SK-N-SH treated with all-trans-retinoic acid at 6 μM for 48 hours (cell line): ENCODE measurements around the gene HAPLN3.

Experiments
- ATAC-seq: fragments of 200-7000 bp; cut with Tn5 transposase; 3 replicates; pipeline ENCODE4 v1.9.1; 2020; ENCODE audit warnings: mild to moderate bottlenecking, moderate library complexity
- BACH2 ChIP-seq: fragments of 250-450 bp; sonication (Bioruptor Pico); IDR thresholded peaks from 2 replicates; pipeline ENCODE4 v1.9.0; 2021; ENCODE audit warnings: mild to moderate bottlenecking, borderline replicate concordance
- CSRNP3 ChIP-seq: fragments of 250-450 bp; sonication (Bioruptor Pico); IDR thresholded peaks from 2 replicates; pipeline ENCODE4 v1.5.1; 2021; ENCODE audit warnings: mild to moderate bottlenecking, moderate library complexity
- GLIS3 ChIP-seq: fragments of 250-450 bp; sonication (Bioruptor Pico); IDR thresholded peaks from 2 replicates; pipeline ENCODE4 v1.5.0; 2020; ENCODE audit warnings: mild to moderate bottlenecking, moderate library complexity
- ISL1 ChIP-seq: fragments of 250-450 bp; sonication (Bioruptor Pico); IDR thresholded peaks from 2 replicates; pipeline ENCODE4 v2.1.2; 2022; ENCODE audit warnings: mild to moderate bottlenecking, moderate library complexity
- OSR1 ChIP-seq: fragments of 250-450 bp; sonication (Bioruptor Pico); IDR thresholded peaks from 2 replicates; pipeline ENCODE4 v1.8.0; 2022; ENCODE audit warnings: moderate library complexity, mild to moderate bottlenecking, inconsistent platforms
- PPARA ChIP-seq: fragments of 250-450 bp; sonication (Bioruptor Pico); IDR thresholded peaks from 2 replicates; pipeline ENCODE4 v1.5.0; 2020; ENCODE audit warnings: mild to moderate bottlenecking, borderline replicate concordance
- RARB ChIP-seq: fragments of 250-450 bp; sonication (Bioruptor Pico); IDR thresholded peaks from 2 replicates; pipeline ENCODE4 v1.8.0; 2021; ENCODE audit warnings: mild to moderate bottlenecking, moderate library complexity
- SNAI2 ChIP-seq: fragments of 250-450 bp; sonication (Bioruptor Pico); IDR thresholded peaks from 2 replicates; pipeline ENCODE4 v1.5.0; 2020; ENCODE audit warnings: mild to moderate bottlenecking, moderate library complexity
- TCF4 ChIP-seq: fragments of 250-450 bp; sonication (Bioruptor Pico); IDR thresholded peaks from 2 replicates; pipeline ENCODE4 v1.8.0; 2021; ENCODE audit warnings: mild to moderate bottlenecking, moderate library complexity, borderline replicate concordance
- TOX ChIP-seq: fragments of 250-450 bp; sonication (Bioruptor Pico); IDR thresholded peaks from 2 replicates; pipeline ENCODE4 v1.8.0; 2021; ENCODE audit warnings: mild to moderate bottlenecking, moderate library complexity, borderline replicate concordance
- TSHZ2 ChIP-seq: fragments of 250-450 bp; sonication (Bioruptor Pico); IDR thresholded peaks from 2 replicates; pipeline ENCODE4 v1.5.0; 2020; ENCODE audit warnings: mild to moderate bottlenecking, moderate library complexity
- ZC3H10 ChIP-seq: fragments of 250-450 bp; sonication (Bioruptor Pico); IDR thresholded peaks from 2 replicates; pipeline ENCODE4 v1.5.1; 2021; ENCODE audit warnings: mild to moderate bottlenecking, moderate library complexity
- ZFP3 ChIP-seq: fragments of 250-450 bp; sonication (Bioruptor Pico); IDR thresholded peaks from 2 replicates; pipeline ENCODE4 v1.5.0; 2020; ENCODE audit warnings: mild to moderate bottlenecking, moderate library complexity
- ZNF70 ChIP-seq: fragments of 450-650 bp; formaldehyde crosslinking; IDR thresholded peaks from 2 replicates; pipeline ENCODE4 v1.5.0; 2020; ENCODE audit warnings: mild to moderate bottlenecking, moderate library complexity
- ZNF8 ChIP-seq: fragments of 450-650 bp; formaldehyde crosslinking; IDR thresholded peaks from 2 replicates; pipeline ENCODE4 v1.5.0; 2020; ENCODE audit warnings: mild to moderate bottlenecking, moderate library complexity
- TF ChIP-seq, protein P1 (sequence below): fragments of 250-450 bp; sonication (Bioruptor Pico); IDR thresholded peaks from 2 replicates; pipeline ENCODE4 v1.8.0; 2020; ENCODE audit warnings: mild to moderate bottlenecking, moderate library complexity, borderline replicate concordance
- TF ChIP-seq, protein P2 (sequence below): fragments of 250-450 bp; sonication (Bioruptor Pico); IDR thresholded peaks from 2 replicates; pipeline ENCODE4 v1.5.1; 2020; ENCODE audit warnings: low read depth, mild to moderate bottlenecking, moderate library complexity

The HAPLN3 gene

DNA sequence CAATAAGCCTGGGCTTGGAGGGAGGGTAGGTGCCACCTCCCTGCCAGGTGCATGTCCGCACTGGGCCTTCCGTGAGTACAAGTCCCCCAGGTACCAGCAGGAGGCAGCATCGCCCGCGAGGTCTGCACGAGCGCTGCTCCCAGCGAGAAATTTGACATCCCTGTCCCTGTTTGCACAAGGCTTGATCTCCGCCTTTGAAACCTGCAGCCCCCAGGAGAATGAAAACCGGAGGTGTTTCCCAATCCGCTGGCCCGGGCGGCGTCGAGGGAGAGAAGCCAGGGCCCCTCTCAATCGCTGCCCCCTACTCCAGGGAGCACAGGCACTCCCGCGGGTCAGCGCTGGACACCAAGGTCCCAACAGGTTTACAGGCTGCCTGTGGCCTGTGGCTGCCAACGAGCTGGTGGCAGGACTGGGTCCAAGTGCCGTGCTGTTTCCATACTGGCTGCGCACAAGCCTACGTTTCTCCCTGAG, 961 bp downstream of the HAPLN3 start:
- ATAC-seq: peak; percentile 60
- TF ChIP-seq ZC3H10 (CRISPR knock-in tag): no peak
- TF ChIP-seq TCF4 (CRISPR knock-in tag): no peak
- TF ChIP-seq TSHZ2: no peak
- TF ChIP-seq BACH2 (CRISPR knock-in tag): no peak
- no peak for TF ChIP-seq CSRNP3 (CRISPR knock-in tag)
- no peak for TF ChIP-seq GLIS3 (CRISPR knock-in tag)
- no peak for TF ChIP-seq OSR1 (CRISPR knock-in tag)
- TF ChIP-seq, protein P1, sequence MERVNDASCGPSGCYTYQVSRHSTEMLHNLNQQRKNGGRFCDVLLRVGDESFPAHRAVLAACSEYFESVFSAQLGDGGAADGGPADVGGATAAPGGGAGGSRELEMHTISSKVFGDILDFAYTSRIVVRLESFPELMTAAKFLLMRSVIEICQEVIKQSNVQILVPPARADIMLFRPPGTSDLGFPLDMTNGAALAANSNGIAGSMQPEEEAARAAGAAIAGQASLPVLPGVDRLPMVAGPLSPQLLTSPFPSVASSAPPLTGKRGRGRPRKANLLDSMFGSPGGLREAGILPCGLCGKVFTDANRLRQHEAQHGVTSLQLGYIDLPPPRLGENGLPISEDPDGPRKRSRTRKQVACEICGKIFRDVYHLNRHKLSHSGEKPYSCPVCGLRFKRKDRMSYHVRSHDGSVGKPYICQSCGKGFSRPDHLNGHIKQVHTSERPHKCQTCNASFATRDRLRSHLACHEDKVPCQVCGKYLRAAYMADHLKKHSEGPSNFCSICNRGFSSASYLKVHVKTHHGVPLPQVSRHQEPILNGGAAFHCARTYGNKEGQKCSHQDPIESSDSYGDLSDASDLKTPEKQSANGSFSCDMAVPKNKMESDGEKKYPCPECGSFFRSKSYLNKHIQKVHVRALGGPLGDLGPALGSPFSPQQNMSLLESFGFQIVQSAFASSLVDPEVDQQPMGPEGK (CRISPR knock-in tag): no peak
- no peak for TF ChIP-seq ZNF70 (CRISPR knock-in tag)
- TF ChIP-seq ZFP3 (CRISPR knock-in tag): no peak
- TF ChIP-seq, protein P2, sequence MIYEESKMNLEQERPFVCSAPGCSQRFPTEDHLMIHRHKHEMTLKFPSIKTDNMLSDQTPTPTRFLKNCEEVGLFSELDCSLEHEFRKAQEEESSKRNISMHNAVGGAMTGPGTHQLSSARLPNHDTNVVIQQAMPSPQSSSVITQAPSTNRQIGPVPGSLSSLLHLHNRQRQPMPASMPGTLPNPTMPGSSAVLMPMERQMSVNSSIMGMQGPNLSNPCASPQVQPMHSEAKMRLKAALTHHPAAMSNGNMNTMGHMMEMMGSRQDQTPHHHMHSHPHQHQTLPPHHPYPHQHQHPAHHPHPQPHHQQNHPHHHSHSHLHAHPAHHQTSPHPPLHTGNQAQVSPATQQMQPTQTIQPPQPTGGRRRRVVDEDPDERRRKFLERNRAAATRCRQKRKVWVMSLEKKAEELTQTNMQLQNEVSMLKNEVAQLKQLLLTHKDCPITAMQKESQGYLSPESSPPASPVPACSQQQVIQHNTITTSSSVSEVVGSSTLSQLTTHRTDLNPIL (CRISPR knock-in tag): no peak

DNA sequence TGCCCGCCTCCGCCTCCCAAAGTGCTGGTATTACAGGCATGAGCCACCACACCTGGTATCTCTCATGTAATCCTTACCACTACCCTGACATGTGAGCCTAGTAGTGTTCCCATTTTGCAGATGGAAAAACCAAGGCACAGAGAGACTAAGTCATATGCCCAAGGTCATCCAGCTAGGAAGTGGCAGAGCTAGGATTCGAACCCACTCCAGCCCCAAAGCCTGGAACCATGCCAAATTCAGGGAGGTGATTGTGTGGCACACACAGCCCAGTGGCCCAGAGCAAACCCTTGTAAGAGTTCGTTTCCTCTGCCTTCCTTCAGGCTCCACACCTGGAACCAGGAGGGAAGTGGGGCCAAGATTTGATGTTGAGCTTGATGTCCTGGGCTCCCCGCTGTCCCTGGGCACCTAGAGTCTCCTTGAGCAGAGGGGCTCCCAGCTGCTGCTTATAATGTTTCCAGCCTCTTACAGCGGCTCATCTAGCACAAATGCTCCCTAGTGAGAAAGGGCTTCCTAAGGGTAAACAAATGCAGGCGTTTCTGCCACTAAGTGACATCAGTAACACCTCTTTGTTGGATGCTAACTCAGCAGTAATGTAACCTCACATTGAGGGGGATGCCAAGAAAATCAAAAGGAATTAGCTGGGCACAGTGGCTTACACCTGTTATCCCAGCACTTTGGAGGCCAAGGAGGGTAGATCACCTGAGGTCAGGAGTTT, 3.6 kb downstream of the HAPLN3 start:
- no peak for ATAC-seq
- TF ChIP-seq RARB: no peak
- TF ChIP-seq ZC3H10 (CRISPR knock-in tag): no peak
- no peak for TF ChIP-seq TSHZ2
- TF ChIP-seq PPARA (CRISPR knock-in tag): no peak

GRCh38 chr15:88890495-88890894, 4.8 kb downstream of the HAPLN3 start:
- ATAC-seq: peak; percentile 21
- TF ChIP-seq ZC3H10 (CRISPR knock-in tag): no peak
- TF ChIP-seq CSRNP3 (CRISPR knock-in tag): no peak
- no peak for TF ChIP-seq ISL1 (CRISPR knock-in tag)
- no peak for TF ChIP-seq TCF4 (CRISPR knock-in tag)
- no peak for TF ChIP-seq GLIS3 (CRISPR knock-in tag)
- no peak for TF ChIP-seq OSR1 (CRISPR knock-in tag)
- no peak for TF ChIP-seq TSHZ2
- TF ChIP-seq TOX (CRISPR knock-in tag): no peak
- no peak for TF ChIP-seq SNAI2 (CRISPR knock-in tag)
- TF ChIP-seq ZNF8 (CRISPR knock-in tag): no peak
- TF ChIP-seq, protein P1 (CRISPR knock-in tag): no peak
